Neural cell (in vitro differentiated cells): Measurements from ENCODE around the gene GRB2. TPM values are rescaled to one million over a fixed set of nuclear protein-coding genes. Genes with fewer than 3 reads are reported as not detected.

Source experiments
- H2AFZ ChIP-seq: fragments of 200-600, 300-800 bp; sonication (generic), shearing (Covaris generic); 2 replicates; pipeline ENCODE4 v1.6.0; 2014; ENCODE audit warnings: low read depth, mild to moderate bottlenecking, antibody characterized with exemption, low read length, moderate library complexity
- H3F3A ChIP-seq: fragments of 200-600 bp; shearing (Covaris generic); 2 replicates; pipeline ENCODE4 v1.6.1; 2016; ENCODE audit warnings: mild to moderate bottlenecking, moderate library complexity, mixed read lengths, antibody characterized with exemption, low read length; ENCODE audit not compliant: insufficient read depth, poor library complexity, severe bottlenecking
- H3K27ac ChIP-seq: fragments of 200-600, 300-800 bp; sonication (generic), shearing (Covaris generic); 2 replicates; pipeline ENCODE4 v1.5.1; 2014; ENCODE audit warnings: mild to moderate bottlenecking, low read length, moderate library complexity
- H3K27me3 ChIP-seq: fragments of 300-800, 200-600 bp; sonication (generic), shearing (Covaris generic); 2 replicates; pipeline ENCODE4 v1.6.0; 2014; ENCODE audit warnings: mild to moderate bottlenecking, low read depth, low read length, moderate library complexity; ENCODE audit not compliant: insufficient read depth
- H3K36me3 ChIP-seq: fragments of 300-800, 200-600 bp; sonication (generic), shearing (Covaris generic); 2 replicates; pipeline ENCODE4 v1.5.1; 2014; ENCODE audit warnings: mild to moderate bottlenecking, antibody characterized with exemption, low read length, moderate library complexity; ENCODE audit not compliant: insufficient read depth
- H3K4me2 ChIP-seq: fragments of 300-800, 200-600 bp; sonication (generic), shearing (Covaris generic); 2 replicates; pipeline ENCODE4 v1.6.0; 2014; ENCODE audit warnings: mild to moderate bottlenecking, low read length
- H3K4me3 ChIP-seq: fragments of 300-800, 200-600 bp; sonication (generic), shearing (Covaris generic); 2 replicates; pipeline ENCODE4 v1.5.1; 2014; ENCODE audit warnings: mild to moderate bottlenecking, low read length, moderate library complexity
- H3K79me2 ChIP-seq: fragments of 200-600 bp; shearing (Covaris generic); replicated peaks from 2 replicates; pipeline ENCODE4 v1.6.0; 2014; ENCODE audit warnings: mild to moderate bottlenecking, low read length, moderate library complexity; ENCODE audit not compliant: insufficient read depth
- H3K9ac ChIP-seq: fragments of 300-800, 200-600 bp; sonication (generic), shearing (Covaris generic); 2 replicates; pipeline ENCODE4 v1.6.1; 2016; ENCODE audit warnings: mild to moderate bottlenecking, low read length, mixed read lengths
- H3K9me2 ChIP-seq: fragments of 200-600 bp; shearing (Covaris generic); 2 replicates; pipeline ENCODE4 v1.6.1; 2016; ENCODE audit warnings: mild to moderate bottlenecking, low read length, mixed read lengths; ENCODE audit not compliant: insufficient read depth
- H3K9me3 ChIP-seq: fragments of 200-600, 300-800 bp; sonication (generic), shearing (Covaris generic); 2 replicates; pipeline ENCODE4 v1.6.1; 2016; ENCODE audit warnings: mild to moderate bottlenecking, mixed run types, low read length, moderate library complexity, mixed read lengths
- H4K20me1 ChIP-seq: fragments of 200-600 bp; shearing (Covaris generic); 2 replicates; pipeline ENCODE4 v1.6.1; 2016; ENCODE audit warnings: mild to moderate bottlenecking, mixed run types; ENCODE audit not compliant: insufficient read depth
- CTCF ChIP-seq: fragments of 450-650 bp; IDR thresholded peaks from 2 replicates; pipeline ENCODE4 v1.5.1; 2014; ENCODE audit warnings: antibody characterized with exemption, mild to moderate bottlenecking, moderate library complexity; ENCODE audit not compliant: poor library complexity, severe bottlenecking
- EP300 ChIP-seq: fragments of 450-650 bp; conservative IDR thresholded peaks from 2 replicates; pipeline ENCODE4 v1.6.1; 2014; ENCODE audit warnings: antibody characterized with exemption, mild to moderate bottlenecking, moderate library complexity; ENCODE audit not compliant: poor library complexity, severe bottlenecking
- EZH2 ChIP-seq: fragments of 200-600, 300-800 bp; shearing (Covaris generic), sonication (generic); IDR thresholded peaks from 2 replicates; pipeline ENCODE4 v1.6.1; 2014; ENCODE audit warnings: antibody characterized with exemption, low read length, borderline replicate concordance, mild to moderate bottlenecking; ENCODE audit not compliant: insufficient read depth, poor library complexity, severe bottlenecking
- MXI1 ChIP-seq: fragments of 450-650 bp; conservative IDR thresholded peaks from 2 replicates; pipeline ENCODE4 v1.6.1; 2014; ENCODE audit warnings: antibody characterized with exemption, mild to moderate bottlenecking; ENCODE audit not compliant: poor library complexity, severe bottlenecking
- POLR2AphosphoS5 ChIP-seq: IDR thresholded peaks from 2 replicates; pipeline ENCODE4 v1.6.1; 2012
- RAD21 ChIP-seq: fragments of 450-650 bp; conservative IDR thresholded peaks from 2 replicates; pipeline ENCODE4 v1.6.1; 2014; ENCODE audit warnings: antibody characterized with exemption, mild to moderate bottlenecking, moderate library complexity
- REST ChIP-seq: IDR thresholded peaks from 2 replicates; pipeline ENCODE4 v1.6.1; 2012; ENCODE audit warnings: borderline replicate concordance
- SMC3 ChIP-seq: fragments of 450-650 bp; conservative IDR thresholded peaks from 2 replicates; pipeline ENCODE4 v1.6.1; 2014; ENCODE audit warnings: antibody characterized with exemption, mild to moderate bottlenecking, moderate library complexity; ENCODE audit not compliant: poor library complexity
- TAF1 ChIP-seq: IDR thresholded peaks from 2 replicates; pipeline ENCODE4 v1.6.1; 2012; ENCODE audit warnings: low read depth
- polyA plus RNA-seq: library from polyadenylated mRNA; depleted of rRNA; stranded (reverse); fragments of >200 nt; gene quantifications from 2 replicates; pipeline ENCODE4 v1.2.3, GENCODE V29; 2014

The GRB2 gene
- polyA plus RNA-seq, 1 donor from 2014 or later: 134 TPM

- H3K36me3 ChIP-seq: no peaks in the 10 kb centered on the region
- H3K4me3 ChIP-seq: no peak overlapping the region
- H3K27me3 ChIP-seq: no peaks in the 10 kb centered on the region
- H3K27ac ChIP-seq: no peak overlapping the region
- H3K4me2 ChIP-seq: no peak overlapping the region
- H3K79me2 ChIP-seq: no peaks in the 10 kb centered on the region
- no peaks in the 10 kb centered on the region for H3K9me3 ChIP-seq
- TF ChIP-seq RAD21 (no peak), TAF1 (no peak), MXI1 (no peak), REST (no peak), EP300 (no peak), EZH2 (no peak), SMC3 (no peak), CTCF (no peak), POLR2AphosphoS5 (no peak)
- no peak overlapping the region for H3K9ac ChIP-seq
- no peaks in the 10 kb centered on the region for H4K20me1 ChIP-seq
- no peaks in the 10 kb centered on the region for H3K9me2 ChIP-seq
- no peak overlapping the region for H2AFZ ChIP-seq
- H3F3A ChIP-seq: no peaks in the 10 kb centered on the region
Measured at GRCh38 chr17:75317671-75318070, 87.8 kb downstream of the GRB2 start.

- H3F3A ChIP-seq: no peaks in the 10 kb centered on the region
- TF ChIP-seq POLR2AphosphoS5 (no peak), CTCF (no peak)
- no peak overlapping the region for H2AFZ ChIP-seq
- H3K9ac ChIP-seq: no peak overlapping the region
- H3K4me2 ChIP-seq: no peak overlapping the region
- no peak overlapping the region for H3K27ac ChIP-seq
- no peaks in the 10 kb centered on the region for H3K27me3 ChIP-seq
- H3K79me2 ChIP-seq: no peaks in the 10 kb centered on the region
- H3K9me2 ChIP-seq: no peaks in the 10 kb centered on the region
- no peak overlapping the region for H3K4me3 ChIP-seq
- no peaks in the 10 kb centered on the region for H3K36me3 ChIP-seq
- H3K9me3 ChIP-seq: no peaks in the 10 kb centered on the region
- no peaks in the 10 kb centered on the region for H4K20me1 ChIP-seq
Measured at GRCh38 chr17:75316253-75316652, 89.2 kb downstream of the GRB2 start.
